ENCODE measurements around the gene N4BP2L1.

The N4BP2L1 gene

GRCh38 chr13:32426990-32427851 lies 709 bp downstream of the N4BP2L1 start:
- peak overlapping the region; percentile 58 for H3K4me3 ChIP-seq (replicated peaks; ENCODE audit: low read depth, low read length)
- no peak for DNase-seq (ENCODE audit: extremely low read depth, low read depth)
- TF ChIP-seq CTCF (IDR thresholded peaks at IDR 0.05; ENCODE audit: low read depth, low read length, missing control alignments): no peak

GRCh38 chr13:32426191-32426989 lies 1.5 kb downstream of the N4BP2L1 start:
- H3K4me3 ChIP-seq (replicated peaks; ENCODE audit: low read depth, low read length): peak overlapping the region; percentile 58
- no peak for TF ChIP-seq CTCF (IDR thresholded peaks at IDR 0.05; ENCODE audit: low read depth, low read length, missing control alignments)
- DNase-seq (ENCODE audit: extremely low read depth, low read depth): no peak

- DNase-seq (ENCODE audit: extremely low read depth, low read depth): no peak
- no peak for TF ChIP-seq CTCF (IDR thresholded peaks at IDR 0.05; ENCODE audit: low read depth, low read length, missing control alignments)
- no peak overlapping the region for H3K4me3 ChIP-seq (replicated peaks; ENCODE audit: low read depth, low read length)
Observed at GRCh38 chr13:32425158-32425557, 2.8 kb downstream of the N4BP2L1 start.

GRCh38 chr13:32423592-32423991 lies 4.3 kb downstream of the N4BP2L1 start:
- no peak overlapping the region for H3K4me3 ChIP-seq (replicated peaks; ENCODE audit: low read depth, low read length)
- TF ChIP-seq CTCF (IDR thresholded peaks at IDR 0.05; ENCODE audit: low read depth, low read length, missing control alignments): no peak
- no peak for DNase-seq (ENCODE audit: extremely low read depth, low read depth)

GRCh38 chr13:32419862-32420261 lies 8.1 kb downstream of the N4BP2L1 start:
- no peak for TF ChIP-seq CTCF (IDR thresholded peaks at IDR 0.05; ENCODE audit: low read depth, low read length, missing control alignments)

GRCh38 chr13:32417995-32418394 lies 9.9 kb downstream of the N4BP2L1 start:
- no peak for TF ChIP-seq CTCF (IDR thresholded peaks at IDR 0.05; ENCODE audit: low read depth, low read length, missing control alignments)
- no peak for DNase-seq (ENCODE audit: extremely low read depth, low read depth)
- H3K4me3 ChIP-seq (replicated peaks; ENCODE audit: low read depth, low read length): no peak overlapping the region

More at GRCh38 chr13:32419862-32420261, 8.1 kb downstream of the N4BP2L1 start:
- DNase-seq (ENCODE audit: extremely low read depth, low read depth): no peak
- no peak overlapping the region for H3K4me3 ChIP-seq (replicated peaks; ENCODE audit: low read depth, low read length)
